Ishikawa (cell line): ENCODE measurements around the gene RYR2.

Experiments used
- NFIC ChIP-seq: IDR thresholded peaks from 2 replicates; pipeline ENCODE4 v1.6.1; 2012
- RAD21 ChIP-seq: IDR thresholded peaks from 2 replicates; pipeline ENCODE4 v1.6.1; 2012; ENCODE audit warnings: low read depth
- TCF12 ChIP-seq: IDR thresholded peaks from 2 replicates; pipeline ENCODE4 v1.6.1; 2012; ENCODE audit warnings: low read depth
- TEAD4 ChIP-seq: IDR thresholded peaks from 2 replicates; pipeline ENCODE4 v1.6.1; 2012
- YY1 ChIP-seq: IDR thresholded peaks from 2 replicates; pipeline ENCODE4 v1.6.1; 2012; ENCODE audit warnings: low read depth

DNA sequence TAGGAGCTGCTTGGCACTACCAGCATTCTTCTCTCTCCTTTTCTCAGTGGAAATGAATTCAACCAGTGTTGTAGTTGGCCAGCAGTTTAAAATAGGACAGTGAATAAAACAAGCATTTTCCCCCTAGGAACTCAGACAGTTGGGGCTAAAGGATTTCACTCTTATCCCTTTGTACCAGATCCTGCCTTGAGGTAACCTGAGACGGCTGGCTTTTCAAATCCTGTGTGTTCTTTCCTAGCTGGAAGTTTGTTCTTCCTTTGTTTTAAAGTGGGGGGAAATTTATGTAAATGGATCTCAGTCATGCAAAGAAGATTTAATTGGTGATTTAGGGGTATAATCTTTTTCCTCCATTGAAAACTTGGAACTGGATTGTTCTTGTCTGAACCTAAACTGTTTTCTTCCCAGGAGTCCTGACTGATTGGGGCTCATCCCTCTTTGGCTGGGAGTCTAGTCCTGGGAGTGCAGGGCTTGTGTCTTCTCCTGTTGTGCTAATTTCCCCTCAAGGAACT is 825.5 kb downstream of the RYR2 start:
- no peak for TF ChIP-seq YY1
- no peak for TF ChIP-seq TEAD4
- TF ChIP-seq NFIC = no peak
- TF ChIP-seq RAD21 = no peak
- TF ChIP-seq TCF12 = no peak
